Omental fat pad (tissue), 4 donors: Measurements from ENCODE around the gene LACTBL1. TPM values are rescaled to one million over a fixed set of nuclear protein-coding genes. Genes with fewer than 3 reads are reported as not detected.
"Not testable (repeated sequence)": the region's sequence is repeated elsewhere in the genome, so short reads cannot be mapped to it uniquely, and the experiment has no call there.

Experiments used
- ATAC-seq: fragments of 150-250 bp; one replicate; pipeline ENCODE4 v1.9.1; 2016; ENCODE audit warnings: mild to moderate bottlenecking, moderate library complexity; ENCODE audit not compliant: low FRiP score
- DNase-seq: peaks from one replicate; pipeline ENCODE4 v3.0.0-alpha.2; 2019; ENCODE audit warnings: low spot score
- CTCF ChIP-seq, 3 donors: fragments of 450-650 bp; IDR thresholded peaks; one replicate each; pipeline ENCODE4 v1.5.1; 2016 to 2017; ENCODE audit warnings: antibody characterized with exemption in 3 of 3, mild to moderate bottlenecking in 3 of 3, moderate library complexity in 2 of 3
- total RNA-seq, 4 donors: library from RNA; depleted of rRNA; stranded (reverse); fragments of >200 nt; gene quantifications; one replicate each; pipeline ENCODE4 v1.1.0, GENCODE V29; 2016

LACTBL1 gene
- total RNA-seq, 4 donors from 2014 or later: not detected

- TF ChIP-seq CTCF (IDR thresholded peaks at IDR 0.05): no peak
- ATAC-seq (no peak), DNase-seq (no peak)
Observed at GRCh38 chr1:22983944-22984343, 11.3 kb upstream of the LACTBL1 start.

- DNase-seq, ATAC-seq: not testable (repeated sequence)
Observed at GRCh38 chr1:22980471-22980790, 7.8 kb upstream of the LACTBL1 start.

GRCh38 chr1:22978299-22978698 lies 5.6 kb upstream of the LACTBL1 start:
- no peak for DNase-seq
- TF ChIP-seq CTCF (IDR thresholded peaks at IDR 0.05): no peak
- ATAC-seq: no peak

- DNase-seq (no peak), ATAC-seq (peak; percentile 78)
- peak in 1 of 3 donors; percentile 6 for TF ChIP-seq CTCF (IDR thresholded peaks at IDR 0.05)
Observed at GRCh38 chr1:22976461-22977243, 4.0 kb upstream of the LACTBL1 start.

- no peak for TF ChIP-seq CTCF (IDR thresholded peaks at IDR 0.05)
- DNase-seq (no peak), ATAC-seq (no peak)
Observed at GRCh38 chr1:22976127-22976460, 3.4 kb upstream of the LACTBL1 start.

GRCh38 chr1:22975694-22976093 lies 3.0 kb upstream of the LACTBL1 start:
- no peak for DNase-seq
- no peak for ATAC-seq
- TF ChIP-seq CTCF (IDR thresholded peaks at IDR 0.05): no peak

- ATAC-seq (no peak), DNase-seq (no peak)
- TF ChIP-seq CTCF (IDR thresholded peaks at IDR 0.05): no peak
Observed at GRCh38 chr1:22971611-22972405, 858 bp downstream of the LACTBL1 start.
